Neuronal stem cell (in vitro differentiated cells): Measurements from ENCODE around the gene HDAC4.
A peak's percentile ranks its signal among the peaks of the same experiment; 100 is the strongest.

ENCODE experiments used
- DNase-seq: peaks from one replicate; pipeline ENCODE4 v3.0.0-alpha.2; 2013; ENCODE audit warnings: low spot score
- H2AFZ ChIP-seq: one replicate; pipeline ENCODE4 v1.6.1; 2013; ENCODE audit warnings: mild to moderate bottlenecking, low read length, inconsistent platforms
- H2AK5ac ChIP-seq: 2 replicates; pipeline ENCODE4 v1.6.1; 2013; ENCODE audit warnings: low read depth, mild to moderate bottlenecking, inconsistent platforms, low read length, moderate library complexity, mixed read lengths
- H2BK120ac ChIP-seq: 2 replicates; pipeline ENCODE4 v1.6.1; 2013; ENCODE audit warnings: low read depth, mild to moderate bottlenecking, inconsistent platforms, low read length, moderate library complexity, mixed read lengths
- H2BK12ac ChIP-seq: one replicate; pipeline ENCODE4 v1.6.1; 2013; ENCODE audit warnings: low read length, inconsistent platforms
- H2BK15ac ChIP-seq: 2 replicates; pipeline ENCODE4 v1.6.1; 2013; ENCODE audit warnings: mild to moderate bottlenecking, low read length, inconsistent platforms, mixed read lengths
- H2BK5ac ChIP-seq: one replicate; pipeline ENCODE4 v1.6.1; 2013; ENCODE audit warnings: inconsistent platforms, mild to moderate bottlenecking, low read length, moderate library complexity
- H3K14ac ChIP-seq: one replicate; pipeline ENCODE4 v1.6.1; 2013; ENCODE audit warnings: low read length, inconsistent platforms
- H3K18ac ChIP-seq: 2 replicates; pipeline ENCODE4 v1.6.1; 2013; ENCODE audit warnings: low read length, inconsistent platforms
- H3K23ac ChIP-seq: 2 replicates; pipeline ENCODE4 v1.6.1; 2013; ENCODE audit warnings: low read depth, mild to moderate bottlenecking, mixed read lengths, low read length, inconsistent platforms; ENCODE audit not compliant: poor library complexity
- H3K27ac ChIP-seq: replicated peaks from 3 replicates; pipeline ENCODE4 v1.5.1; 2013; ENCODE audit warnings: low read length, inconsistent platforms
- H3K27me3 ChIP-seq, 3 experiments: 2 replicates each; pipeline ENCODE4 v1.6.1; 2013; ENCODE audit warnings: low read length in 3 of 3, mild to moderate bottlenecking in 2 of 3, inconsistent platforms in 1 of 3, low read depth in 1 of 3, mixed read lengths in 1 of 3, moderate library complexity in 1 of 3; ENCODE audit not compliant: control insufficient read depth in 3 of 3, insufficient read depth in 3 of 3
- H3K36me3 ChIP-seq, 2 donors: replicated peaks in 1 of 2; 2 replicates each; pipeline ENCODE4 v1.6.1; 2013; ENCODE audit warnings: low read length in 2 of 2; ENCODE audit not compliant: control insufficient read depth in 2 of 2, insufficient read depth in 2 of 2
- H3K4ac ChIP-seq: 2 replicates; pipeline ENCODE4 v1.6.1; 2013; ENCODE audit warnings: inconsistent platforms, mild to moderate bottlenecking, low read length, moderate library complexity
- H3K4me1 ChIP-seq, 2 donors: 1 replicate in 1 of 2; 2 replicates in 1 of 2; pipeline ENCODE4 v1.6.1; 2013; ENCODE audit warnings: low read length in 2 of 2, low read depth in 1 of 2; ENCODE audit not compliant: control insufficient read depth in 2 of 2, insufficient read depth in 1 of 2
- H3K4me2 ChIP-seq: one replicate; pipeline ENCODE4 v1.6.1; 2013; ENCODE audit warnings: mild to moderate bottlenecking, low read length, inconsistent platforms; ENCODE audit not compliant: insufficient read depth, poor library complexity, severe bottlenecking
- H3K4me3 ChIP-seq, 2 donors: 2 replicates each; pipeline ENCODE4 v1.5.1; 2013; ENCODE audit warnings: low read length in 2 of 2, mild to moderate bottlenecking in 2 of 2, inconsistent platforms in 1 of 2, moderate library complexity in 1 of 2
- H3K79me1 ChIP-seq: one replicate; pipeline ENCODE4 v1.6.1; 2013; ENCODE audit warnings: low read depth, mild to moderate bottlenecking, inconsistent platforms, low read length, moderate library complexity
- H3K9ac ChIP-seq: one replicate; pipeline ENCODE4 v1.6.1; 2013; ENCODE audit warnings: mild to moderate bottlenecking, low read depth, low read length, inconsistent platforms; ENCODE audit not compliant: poor library complexity
- H3K9me3 ChIP-seq, 2 donors: replicated peaks in 1 of 2; 2 replicates each; pipeline versions ENCODE3 to v1.6.1; 2013; ENCODE audit warnings: low read length in 2 of 2, mild to moderate bottlenecking in 2 of 2, inconsistent platforms in 1 of 2, low read depth in 1 of 2, mixed read lengths in 1 of 2, moderate library complexity in 1 of 2; ENCODE audit not compliant: control insufficient read depth in 2 of 2, insufficient read depth in 1 of 2
- H4K8ac ChIP-seq: one replicate; pipeline ENCODE4 v1.6.1; 2013; ENCODE audit warnings: low read depth, mild to moderate bottlenecking, inconsistent platforms, low read length, moderate library complexity
- H4K91ac ChIP-seq: one replicate; pipeline ENCODE4 v1.6.1; 2013; ENCODE audit warnings: low read length, low read depth, mild to moderate bottlenecking, inconsistent platforms; ENCODE audit not compliant: poor library complexity
- WGBS, 2 donors: extraction: QIAGEN DNeasy Blood & Tissue Kit; methylation state at CpG; one replicate each; pipeline ENCODE4 v1.1.7; 2013; ENCODE audit warnings: missing lambda C conversion rate in 2 of 2, mixed read lengths in 1 of 2; ENCODE audit not compliant: insufficient read length in 2 of 2, insufficient replicate concordance in 1 of 2; ENCODE audit errors: extremely low coverage in 2 of 2; 5-methylcytosine and 5-hydroxymethylcytosine counted together

Gene HDAC4

GRCh38 chr2:239022437-239023260, 378.2 kb downstream of the HDAC4 start:
- Histone ChIP-seq H2BK12ac (no peak overlapping the region), H3K4me3 (no peak overlapping the region), H3K9me3 (no peaks in the 10 kb centered on the region), H3K27ac (no peak overlapping the region), H3K4me2 (no peak overlapping the region), H3K79me1 (no peaks in the 10 kb centered on the region), H4K8ac (no peak overlapping the region), H3K4me1 (peaks cover 0 to 3% of the 10 kb centered on the region in 2 donors), H3K27me3 (peaks cover 0 to 27% (median 0%) of the 10 kb centered on the region in 3 experiments), H3K23ac (no peak overlapping the region), H2AK5ac (no peak overlapping the region), H3K36me3 (no peaks in the 10 kb centered on the region), H3K9ac (no peak overlapping the region), H2AFZ (no peak overlapping the region), H4K91ac (no peak overlapping the region), H3K14ac (no peak overlapping the region), H3K18ac (no peak overlapping the region), H2BK15ac (no peak overlapping the region), H2BK5ac (no peak overlapping the region), H3K4ac (no peak overlapping the region), H2BK120ac (no peak overlapping the region)
- DNase-seq = no peak
- WGBS, 2 donors = no CpG with 5 or more reads among the region's 16 CpGs

DNA sequence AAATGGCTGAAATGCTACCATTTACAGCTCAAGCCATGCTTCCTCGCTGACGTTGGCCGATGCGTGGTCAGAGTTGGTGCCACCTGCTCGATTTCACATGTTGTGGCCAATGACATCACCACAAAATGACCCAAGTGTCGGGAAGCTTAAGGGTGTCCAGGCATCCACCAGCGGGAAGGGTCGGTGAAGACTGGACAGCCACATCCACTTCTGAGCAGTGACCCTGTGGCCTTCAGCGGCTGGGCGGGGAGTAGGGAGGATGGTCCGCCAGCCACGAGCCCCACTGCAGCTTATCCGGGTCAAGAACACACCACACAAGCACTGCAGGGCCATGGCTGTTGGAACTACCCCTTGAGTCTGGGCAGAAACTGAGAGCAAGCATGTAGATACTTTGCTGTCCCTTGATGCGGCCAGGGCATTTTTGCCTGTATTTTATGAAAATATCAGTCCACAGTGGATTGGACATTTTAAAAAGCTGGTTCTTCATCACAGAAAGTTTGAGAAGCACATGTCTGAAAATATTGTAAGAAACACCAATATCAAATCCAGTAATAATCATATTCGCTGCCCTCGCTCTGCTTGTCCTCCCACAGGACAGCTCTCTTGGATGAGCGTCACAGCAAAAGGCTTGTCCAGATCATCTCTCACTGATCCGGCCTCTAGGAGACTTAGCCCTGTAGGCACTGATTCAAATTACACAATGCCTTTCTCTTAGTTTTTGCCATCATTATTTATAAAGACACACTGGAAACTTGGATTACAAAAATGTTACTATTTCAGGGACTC, 379.0 kb downstream of the HDAC4 start:
- H3K36me3 ChIP-seq = no peaks in the 10 kb centered on the region
- H3K4me1 ChIP-seq = peaks cover 0 to 1% of the 10 kb centered on the region in 2 donors
- no peak overlapping the region for H4K91ac ChIP-seq
- H3K4me2 ChIP-seq = no peak overlapping the region
- no peak overlapping the region for H2AK5ac ChIP-seq
- H3K14ac ChIP-seq = no peak overlapping the region
- H2BK5ac ChIP-seq = no peak overlapping the region
- no peak overlapping the region for H2AFZ ChIP-seq
- H2BK15ac ChIP-seq = no peak overlapping the region
- H3K9me3 ChIP-seq = peaks cover 0 to 2% of the 10 kb centered on the region in 2 donors
- no peak overlapping the region for H3K4me3 ChIP-seq
- H3K27me3 ChIP-seq = peaks cover 0 to 27% (median 0%) of the 10 kb centered on the region in 3 experiments
- no CpG with 5 or more reads among the region's 18 CpGs for WGBS, 2 donors
- H2BK12ac ChIP-seq = no peak overlapping the region
- no peak overlapping the region for H3K4ac ChIP-seq
- H3K18ac ChIP-seq = no peak overlapping the region
- no peak overlapping the region for H2BK120ac ChIP-seq
- no peak overlapping the region for H4K8ac ChIP-seq
- H3K23ac ChIP-seq = peak overlapping the region; percentile 2
- DNase-seq = no peak
- no peaks in the 10 kb centered on the region for H3K79me1 ChIP-seq
- H3K27ac ChIP-seq = no peak overlapping the region
- H3K9ac ChIP-seq = peak overlapping the region; percentile 66

GRCh38 chr2:239021224-239021623, 379.6 kb downstream of the HDAC4 start:
- H3K14ac ChIP-seq = no peak overlapping the region
- H4K91ac ChIP-seq = no peak overlapping the region
- no CpG with 5 or more reads among the region's 6 CpGs for WGBS, 2 donors
- H3K18ac ChIP-seq = no peak overlapping the region
- H3K4me2 ChIP-seq = no peak overlapping the region
- no peak for DNase-seq
- H3K27me3 ChIP-seq = peaks cover 0 to 27% (median 0%) of the 10 kb centered on the region in 3 experiments
- H3K4me3 ChIP-seq = no peak overlapping the region
- no peak overlapping the region for H2BK12ac ChIP-seq
- H2BK5ac ChIP-seq = no peak overlapping the region
- H3K9me3 ChIP-seq = peaks cover 0 to 2% of the 10 kb centered on the region in 2 donors
- no peak overlapping the region for H2BK120ac ChIP-seq
- H3K4me1 ChIP-seq = no peaks in the 10 kb centered on the region
- no peak overlapping the region for H3K4ac ChIP-seq
- H3K36me3 ChIP-seq = no peaks in the 10 kb centered on the region
- H3K27ac ChIP-seq = no peak overlapping the region
- H3K9ac ChIP-seq = no peak overlapping the region
- H3K23ac ChIP-seq = no peak overlapping the region
- H2AK5ac ChIP-seq = no peak overlapping the region
- H4K8ac ChIP-seq = no peak overlapping the region
- no peak overlapping the region for H2AFZ ChIP-seq
- H2BK15ac ChIP-seq = no peak overlapping the region
- H3K79me1 ChIP-seq = no peaks in the 10 kb centered on the region

DNA sequence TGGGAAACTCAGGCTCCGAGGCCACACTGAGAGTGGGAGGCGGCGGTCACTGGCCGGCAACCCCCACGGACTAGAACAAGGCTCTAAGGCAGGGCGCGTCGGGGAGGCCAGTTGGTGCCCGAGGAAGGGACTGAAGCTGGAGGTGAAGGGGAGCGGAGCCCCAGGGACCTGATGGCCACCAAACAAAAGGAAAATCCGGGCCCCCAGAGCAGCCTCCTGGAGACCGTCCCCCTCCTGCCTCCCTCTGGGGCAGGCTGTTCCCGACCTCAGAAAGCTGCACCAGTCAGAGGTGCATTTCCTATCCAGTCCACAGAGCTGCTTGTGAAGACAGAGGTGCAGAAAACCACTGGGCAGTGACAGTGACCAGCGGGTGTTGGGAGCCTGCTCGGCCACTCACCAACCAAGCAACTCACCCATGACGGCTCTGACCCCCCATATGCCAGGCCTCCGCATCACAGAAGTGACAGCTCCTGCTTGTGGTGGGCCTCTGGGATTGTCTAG, 380.2 kb downstream of the HDAC4 start:
- no CpG with 5 or more reads among the region's 17 CpGs for WGBS, 2 donors
- Histone ChIP-seq H3K14ac (no peak overlapping the region), H4K91ac (no peak overlapping the region), H3K27ac (no peak overlapping the region), H2AK5ac (peak overlapping the region; percentile 66), H3K4me3 (no peak overlapping the region), H3K4me2 (no peak overlapping the region), H3K36me3 (no peaks in the 10 kb centered on the region), H2BK15ac (no peak overlapping the region), H2AFZ (no peak overlapping the region), H3K4ac (no peak overlapping the region), H2BK5ac (no peak overlapping the region), H3K9me3 (peaks cover 0 to 2% of the 10 kb centered on the region in 2 donors), H2BK12ac (no peak overlapping the region), H3K79me1 (no peaks in the 10 kb centered on the region), H4K8ac (no peak overlapping the region), H3K9ac (no peak overlapping the region), H3K4me1 (no peaks in the 10 kb centered on the region), H3K18ac (peak overlapping the region; percentile 15), H2BK120ac (no peak overlapping the region), H3K23ac (no peak overlapping the region), H3K27me3 (peaks cover 0 to 28% (median 0%) of the 10 kb centered on the region in 3 experiments)
- no peak for DNase-seq
